Body of pancreas (tissue), 4 donors: Measurements from ENCODE around the gene RELN.

Experiments
- POLR2A ChIP-seq, 3 donors: fragments of 450-650 bp; IDR thresholded peaks; one replicate each; pipeline ENCODE4 v1.6.1; 2016; ENCODE audit warnings: antibody characterized with exemption in 3 of 3, mild to moderate bottlenecking in 2 of 3
- TF ChIP-seq, protein P1 (sequence below), 7 experiments: fragments of 450-650 bp in 4 of 7; fragments of 200-600 bp in 3 of 7; sonication (generic) in 3 of 7; IDR thresholded peaks; one replicate each; pipeline ENCODE4 v1.5.1; 2016 to 2019; ENCODE audit warnings: antibody characterized with exemption in 7 of 7

DNA sequence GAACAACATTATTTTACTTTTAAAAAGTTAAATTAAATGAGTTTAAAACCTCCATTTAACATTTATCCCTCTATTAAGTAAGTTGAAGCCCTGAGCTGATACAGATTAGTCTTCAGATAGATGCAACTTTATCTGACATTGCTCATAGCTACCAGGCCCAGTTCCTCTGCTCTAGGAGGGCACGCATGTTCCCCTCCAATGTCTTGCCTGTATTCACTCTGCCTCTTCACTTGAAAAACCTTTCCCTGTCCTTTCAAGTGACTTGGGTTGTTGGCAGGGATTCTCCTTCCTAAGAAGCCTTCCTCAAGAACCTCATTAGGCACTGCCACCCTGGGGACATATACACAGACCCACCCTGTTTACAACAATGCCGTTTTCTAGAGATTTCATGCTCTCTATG lies 270.4 kb downstream of the RELN start:
- TF ChIP-seq, protein P1, sequence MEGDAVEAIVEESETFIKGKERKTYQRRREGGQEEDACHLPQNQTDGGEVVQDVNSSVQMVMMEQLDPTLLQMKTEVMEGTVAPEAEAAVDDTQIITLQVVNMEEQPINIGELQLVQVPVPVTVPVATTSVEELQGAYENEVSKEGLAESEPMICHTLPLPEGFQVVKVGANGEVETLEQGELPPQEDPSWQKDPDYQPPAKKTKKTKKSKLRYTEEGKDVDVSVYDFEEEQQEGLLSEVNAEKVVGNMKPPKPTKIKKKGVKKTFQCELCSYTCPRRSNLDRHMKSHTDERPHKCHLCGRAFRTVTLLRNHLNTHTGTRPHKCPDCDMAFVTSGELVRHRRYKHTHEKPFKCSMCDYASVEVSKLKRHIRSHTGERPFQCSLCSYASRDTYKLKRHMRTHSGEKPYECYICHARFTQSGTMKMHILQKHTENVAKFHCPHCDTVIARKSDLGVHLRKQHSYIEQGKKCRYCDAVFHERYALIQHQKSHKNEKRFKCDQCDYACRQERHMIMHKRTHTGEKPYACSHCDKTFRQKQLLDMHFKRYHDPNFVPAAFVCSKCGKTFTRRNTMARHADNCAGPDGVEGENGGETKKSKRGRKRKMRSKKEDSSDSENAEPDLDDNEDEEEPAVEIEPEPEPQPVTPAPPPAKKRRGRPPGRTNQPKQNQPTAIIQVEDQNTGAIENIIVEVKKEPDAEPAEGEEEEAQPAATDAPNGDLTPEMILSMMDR (IDR thresholded peaks at IDR 0.05): no peak
- no peak for TF ChIP-seq POLR2A (IDR thresholded peaks at IDR 0.05)
